Glutamatergic neuron (in vitro differentiated cells): ENCODE data around the gene ZBED4. TPM values are rescaled to one million over a fixed set of nuclear protein-coding genes. Genes with fewer than 3 reads are reported as not detected.
A peak's percentile ranks its signal among the peaks of the same experiment; 100 is the strongest.

ENCODE experiments used
- DNase-seq: peaks from one replicate; pipeline ENCODE4 v3.0.0; 2022
- H3K27ac Mint-ChIP-seq: one replicate; pipeline ENCODE4 v1.8.0; 2020; ENCODE audit warnings: mild to moderate bottlenecking, mixed read lengths, inconsistent platforms; ENCODE audit not compliant: unreplicated experiment
- H3K27me3 Mint-ChIP-seq: one replicate; pipeline ENCODE4 v1.8.0; 2020; ENCODE audit warnings: mild to moderate bottlenecking, moderate library complexity, mixed read lengths, inconsistent platforms; ENCODE audit not compliant: unreplicated experiment
- H3K36me3 Mint-ChIP-seq: one replicate; pipeline ENCODE4 v1.8.0; 2020; ENCODE audit warnings: mild to moderate bottlenecking, mixed read lengths, inconsistent platforms; ENCODE audit not compliant: unreplicated experiment
- H3K4me1 Mint-ChIP-seq: one replicate; pipeline ENCODE4 v1.8.0; 2020; ENCODE audit warnings: mild to moderate bottlenecking, low read depth, mixed read lengths, inconsistent platforms; ENCODE audit not compliant: unreplicated experiment
- H3K4me3 Mint-ChIP-seq: one replicate; pipeline ENCODE4 v1.8.0; 2020; ENCODE audit warnings: mild to moderate bottlenecking, mixed read lengths, inconsistent platforms; ENCODE audit not compliant: unreplicated experiment
- H3K9me3 Mint-ChIP-seq: one replicate; pipeline ENCODE4 v1.8.0; 2020; ENCODE audit warnings: mild to moderate bottlenecking, moderate library complexity, mixed read lengths, inconsistent platforms; ENCODE audit not compliant: unreplicated experiment
- CTCF ChIP-seq: fragments of 200-600 bp; sonication (generic); IDR thresholded peaks from one replicate; pipeline ENCODE4 v1.5.0; 2021; ENCODE audit not compliant: partially characterized antibody, unreplicated experiment
- total RNA-seq: library from RNA; stranded (reverse); fragmentation: NEBNext Ultra II Directional; extraction: Animal tissue kit (Norgen Biotek cat#: 25700); gene quantifications from one replicate; pipeline ENCODE4 v1.2.1, GENCODE V29; 2021; ENCODE audit not compliant: unreplicated experiment

The ZBED4 gene
- total RNA-seq, 1 donor from 2014 or later, result 53.5 TPM

- no peak for TF ChIP-seq CTCF
- Mint-ChIP-seq H3K27ac (no peak overlapping the region), H3K9me3 (peaks cover 8% of the 10 kb centered on the region), H3K27me3 (peaks cover 8% of the 10 kb centered on the region), H3K4me3 (no peak overlapping the region), H3K4me1 (peaks cover 3% of the 10 kb centered on the region), H3K36me3 (peaks cover 7% of the 10 kb centered on the region)
- DNase-seq, result no peak
Measured at GRCh38 chr22:49811020-49811791, 42.4 kb upstream of the ZBED4 start.

DNA sequence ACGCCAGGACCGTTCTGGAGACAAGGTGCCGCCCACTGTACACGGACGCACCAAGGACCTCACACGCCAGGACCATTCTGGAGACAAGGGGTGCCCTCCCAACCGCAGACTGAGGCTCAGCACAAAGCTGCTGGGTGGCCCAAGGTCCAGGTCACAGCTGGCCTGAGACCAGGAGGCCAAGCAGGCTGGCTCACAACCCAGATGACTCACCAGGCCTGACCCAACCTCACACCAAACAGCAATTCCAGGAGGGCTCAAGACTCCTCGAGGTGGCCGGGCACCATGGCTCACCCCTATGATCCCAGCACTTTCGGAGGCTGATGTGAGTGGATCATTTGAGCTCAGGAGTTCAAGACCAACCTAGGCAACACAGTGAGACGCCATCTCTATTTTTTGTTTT lies 40.8 kb upstream of the ZBED4 start:
- Mint-ChIP-seq H3K4me1 (peaks cover 2% of the 10 kb centered on the region), H3K27me3 (peaks cover 5% of the 10 kb centered on the region), H3K27ac (no peak overlapping the region), H3K9me3 (peaks cover 1% of the 10 kb centered on the region), H3K4me3 (no peak overlapping the region), H3K36me3 (no peaks in the 10 kb centered on the region)
- DNase-seq, result no peak
- no peak for TF ChIP-seq CTCF

- H3K4me3 Mint-ChIP-seq, result no peak overlapping the region
- DNase-seq, result no peak
- peaks cover 2% of the 10 kb centered on the region for H3K4me1 Mint-ChIP-seq
- H3K36me3 Mint-ChIP-seq, result no peaks in the 10 kb centered on the region
- TF ChIP-seq CTCF, result no peak
- no peak overlapping the region for H3K27ac Mint-ChIP-seq
- peaks cover 3% of the 10 kb centered on the region for H3K9me3 Mint-ChIP-seq
- peaks cover 4% of the 10 kb centered on the region for H3K27me3 Mint-ChIP-seq
Measured at GRCh38 chr22:49814164-49814686, 39.4 kb upstream of the ZBED4 start.

GRCh38 chr22:49814856-49815255 lies 38.8 kb upstream of the ZBED4 start:
- TF ChIP-seq CTCF, result no peak
- Mint-ChIP-seq H3K9me3 (peaks cover 3% of the 10 kb centered on the region), H3K4me1 (peaks cover 2% of the 10 kb centered on the region), H3K27ac (peak overlapping the region; percentile 17), H3K4me3 (no peak overlapping the region), H3K27me3 (peaks cover 4% of the 10 kb centered on the region), H3K36me3 (no peaks in the 10 kb centered on the region)
- no peak for DNase-seq

DNA sequence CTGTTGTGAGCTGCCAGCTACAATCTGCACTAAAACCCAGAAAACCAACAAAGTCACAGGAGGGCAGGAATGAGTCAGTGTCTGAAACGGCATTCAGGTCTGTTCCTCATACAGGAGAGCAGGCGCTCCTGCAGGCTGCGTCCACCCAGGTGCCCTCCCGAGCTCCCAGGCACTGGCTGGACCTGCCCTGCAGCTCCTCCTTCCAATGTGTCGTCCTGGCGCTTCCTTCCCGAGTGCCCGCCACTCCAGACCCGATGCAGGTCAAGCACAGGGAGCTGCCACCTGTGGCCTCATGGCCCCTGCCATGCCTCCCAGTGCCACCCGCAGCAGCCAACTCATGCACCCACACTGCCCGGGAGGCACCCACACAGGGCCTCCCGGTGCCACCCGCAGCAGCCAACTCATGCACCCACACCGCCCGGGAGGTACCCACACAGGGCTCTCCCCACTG lies 38.0 kb upstream of the ZBED4 start:
- no peak overlapping the region for H3K4me3 Mint-ChIP-seq
- no peaks in the 10 kb centered on the region for H3K36me3 Mint-ChIP-seq
- H3K4me1 Mint-ChIP-seq, result peaks cover 1% of the 10 kb centered on the region
- no peak for DNase-seq
- H3K27me3 Mint-ChIP-seq, result peaks cover 4% of the 10 kb centered on the region
- H3K9me3 Mint-ChIP-seq, result peaks cover 3% of the 10 kb centered on the region
- TF ChIP-seq CTCF, result no peak
- H3K27ac Mint-ChIP-seq, result no peak overlapping the region
